Testis (tissue), 3 donors: Measurements from ENCODE around the gene ASCC1. TPM values are rescaled to one million over a fixed set of nuclear protein-coding genes. Genes with fewer than 3 reads are reported as not detected.

ENCODE experiments used
- DNase-seq: peaks from one replicate; pipeline ENCODE4 v3.0.0-alpha.2; 2019
- H3K27ac ChIP-seq, 2 donors: fragments of 200-600 bp; sonication (generic); one replicate each; pipeline ENCODE4 v1.5.1; 2019
- H3K27me3 ChIP-seq: fragments of 200-600 bp; sonication (generic); one replicate; pipeline ENCODE4 v1.5.1; 2019
- H3K36me3 ChIP-seq: fragments of 200-600 bp; sonication (generic); one replicate; pipeline ENCODE4 v1.5.1; 2017; ENCODE audit warnings: low read depth; ENCODE audit errors: missing control alignments
- H3K4me1 ChIP-seq: fragments of 200-600 bp; sonication (generic); one replicate; pipeline ENCODE4 v1.5.1; 2019
- H3K4me3 ChIP-seq, 2 donors: fragments of 200-600 bp; sonication (generic); one replicate each; pipeline ENCODE4 v1.5.1; 2017 to 2019
- H3K9me3 ChIP-seq: fragments of 200-600 bp; sonication (generic); one replicate; pipeline ENCODE4 v1.5.1; 2017
- POLR2A ChIP-seq: fragments of 450-650 bp; IDR thresholded peaks from one replicate; pipeline ENCODE4 v1.6.1; 2017; ENCODE audit warnings: antibody characterized with exemption, mild to moderate bottlenecking, moderate library complexity
- WGBS, 2 donors: methylation state at CpG; one replicate each; pipeline ENCODE4 v1.1.5; 2018; 5-methylcytosine and 5-hydroxymethylcytosine counted together
- intact Hi-C: fragments of 100-400 bp; cut with DNase I; formaldehyde crosslinking; loops from one replicate; pipeline ENCODE4 v1.15.1; 2023; ENCODE audit warnings: low total_unique reads
- polyA plus RNA-seq: library from polyadenylated mRNA; stranded (reverse); fragments of 350-450 nt; fragmentation: Illumina TruSeq; extraction: RNeasy Lipid Tissue Mini Kit (QIAGEN cat#74804); gene quantifications from one replicate; pipeline ENCODE4 v1.2.3, GENCODE V29; 2014; ENCODE audit warnings: low read depth, low replicate concordance; ENCODE audit not compliant: insufficient read depth
- total RNA-seq, 2 donors: library from RNA; depleted of rRNA; stranded (reverse); fragments of >200 nt; gene quantifications; one replicate each; pipeline ENCODE4 v1.2.3, GENCODE V29; 2016
- TF ChIP-seq, protein P1 (sequence below), 3 experiments: fragments of 450-650 bp in 2 of 3; fragments of 200-600 bp in 1 of 3; sonication (generic) in 1 of 3; IDR thresholded peaks; one replicate each; pipeline ENCODE4 v1.5.1; 2016 to 2019; ENCODE audit warnings: antibody characterized with exemption in 3 of 3, mild to moderate bottlenecking in 2 of 3, moderate library complexity in 1 of 3

Gene ASCC1
- total and polyA plus RNA-seq, 3 donors from 2014 or later, result 47.4 to 58.3 (median 48.8) TPM

DNA sequence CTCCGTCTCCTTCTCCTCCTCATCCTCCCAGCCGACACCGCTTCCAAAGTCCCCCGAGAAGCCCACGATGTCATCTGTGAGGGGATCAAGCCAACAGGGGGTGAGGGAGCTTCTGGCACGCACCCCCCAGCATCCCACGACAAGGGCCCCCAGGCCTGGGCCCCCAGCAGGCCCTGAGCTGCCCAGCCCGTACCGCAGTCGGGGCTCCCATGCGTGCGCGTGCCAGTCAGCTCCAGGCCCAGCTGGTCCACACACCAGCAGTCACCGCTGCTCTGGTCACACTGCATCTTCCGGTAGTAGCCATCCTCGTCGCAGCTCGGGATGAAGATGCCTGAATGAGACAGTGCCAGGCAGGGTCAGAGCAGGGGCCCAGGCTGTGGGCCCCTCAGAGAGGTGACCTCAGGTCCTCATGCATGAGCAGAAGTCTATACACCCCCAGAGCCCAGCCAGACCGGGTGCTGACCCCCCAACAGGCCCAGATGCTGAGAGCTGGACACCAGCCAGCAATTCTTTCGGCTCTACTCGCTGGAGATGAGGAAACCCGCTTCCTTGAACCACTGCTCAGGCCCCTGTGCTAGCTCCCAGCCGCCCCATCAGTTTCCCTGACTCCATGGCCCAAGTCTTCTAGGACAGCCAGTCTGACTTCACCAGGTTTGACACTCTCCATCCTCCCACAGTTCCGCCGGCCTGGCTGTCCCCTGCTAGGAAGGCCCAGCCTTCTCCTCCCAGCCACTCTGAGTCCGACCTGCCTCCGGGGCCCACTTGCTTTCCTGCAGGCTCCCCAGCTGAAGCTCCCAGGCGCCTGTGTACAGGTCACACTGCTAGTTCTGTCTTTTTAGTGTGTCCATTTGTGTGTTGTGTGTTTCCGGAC, 153.0 kb downstream of the ASCC1 start:
- H3K27ac ChIP-seq, result no peak overlapping the region
- peaks cover 40% of the 10 kb centered on the region for H3K4me1 ChIP-seq
- H3K4me3 ChIP-seq, result no peak overlapping the region
- H3K27me3 ChIP-seq, result no peaks in the 10 kb centered on the region
- H3K36me3 ChIP-seq, result no peaks in the 10 kb centered on the region
- no peak for DNase-seq
- intact Hi-C loops, result no loop called here
- 92 to 93% methylated on average over 23 to 29 of the region's 29 CpGs for WGBS, 2 donors
- TF ChIP-seq, protein P1, sequence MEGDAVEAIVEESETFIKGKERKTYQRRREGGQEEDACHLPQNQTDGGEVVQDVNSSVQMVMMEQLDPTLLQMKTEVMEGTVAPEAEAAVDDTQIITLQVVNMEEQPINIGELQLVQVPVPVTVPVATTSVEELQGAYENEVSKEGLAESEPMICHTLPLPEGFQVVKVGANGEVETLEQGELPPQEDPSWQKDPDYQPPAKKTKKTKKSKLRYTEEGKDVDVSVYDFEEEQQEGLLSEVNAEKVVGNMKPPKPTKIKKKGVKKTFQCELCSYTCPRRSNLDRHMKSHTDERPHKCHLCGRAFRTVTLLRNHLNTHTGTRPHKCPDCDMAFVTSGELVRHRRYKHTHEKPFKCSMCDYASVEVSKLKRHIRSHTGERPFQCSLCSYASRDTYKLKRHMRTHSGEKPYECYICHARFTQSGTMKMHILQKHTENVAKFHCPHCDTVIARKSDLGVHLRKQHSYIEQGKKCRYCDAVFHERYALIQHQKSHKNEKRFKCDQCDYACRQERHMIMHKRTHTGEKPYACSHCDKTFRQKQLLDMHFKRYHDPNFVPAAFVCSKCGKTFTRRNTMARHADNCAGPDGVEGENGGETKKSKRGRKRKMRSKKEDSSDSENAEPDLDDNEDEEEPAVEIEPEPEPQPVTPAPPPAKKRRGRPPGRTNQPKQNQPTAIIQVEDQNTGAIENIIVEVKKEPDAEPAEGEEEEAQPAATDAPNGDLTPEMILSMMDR (IDR thresholded peaks at IDR 0.05), result no peak
- TF ChIP-seq POLR2A, result no peak
- no peaks in the 10 kb centered on the region for H3K9me3 ChIP-seq

DNA sequence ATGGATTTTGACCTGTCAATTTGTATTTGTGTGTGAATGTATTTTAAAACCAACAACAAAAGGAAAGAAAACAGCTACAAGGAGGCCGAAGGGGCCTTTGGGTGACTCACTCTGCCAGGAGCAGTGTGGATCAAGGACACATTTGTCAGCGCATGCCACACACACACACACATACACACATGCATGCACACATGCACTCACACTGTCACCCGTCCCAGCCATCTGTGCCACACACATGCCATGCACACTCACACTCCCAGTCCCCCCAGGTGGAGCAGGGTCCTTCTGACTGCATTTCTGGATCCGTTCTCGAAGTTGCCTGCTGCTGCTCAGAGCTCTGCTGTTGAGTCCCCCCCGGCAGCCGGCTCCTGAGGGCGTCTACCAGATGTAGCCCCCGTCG, 153.7 kb downstream of the ASCC1 start:
- Histone ChIP-seq H3K36me3 (no peaks in the 10 kb centered on the region), H3K27me3 (no peaks in the 10 kb centered on the region), H3K9me3 (no peaks in the 10 kb centered on the region), H3K27ac (no peak overlapping the region), H3K4me3 (no peak overlapping the region), H3K4me1 (peaks cover 34% of the 10 kb centered on the region)
- no peak for TF ChIP-seq POLR2A
- TF ChIP-seq, protein P1 (IDR thresholded peaks at IDR 0.05), result no peak
- 66 to 83% methylated on average over 10 of the region's 10 CpGs for WGBS, 2 donors
- intact Hi-C loops, result no loop called here
- DNase-seq, result no peak

DNA sequence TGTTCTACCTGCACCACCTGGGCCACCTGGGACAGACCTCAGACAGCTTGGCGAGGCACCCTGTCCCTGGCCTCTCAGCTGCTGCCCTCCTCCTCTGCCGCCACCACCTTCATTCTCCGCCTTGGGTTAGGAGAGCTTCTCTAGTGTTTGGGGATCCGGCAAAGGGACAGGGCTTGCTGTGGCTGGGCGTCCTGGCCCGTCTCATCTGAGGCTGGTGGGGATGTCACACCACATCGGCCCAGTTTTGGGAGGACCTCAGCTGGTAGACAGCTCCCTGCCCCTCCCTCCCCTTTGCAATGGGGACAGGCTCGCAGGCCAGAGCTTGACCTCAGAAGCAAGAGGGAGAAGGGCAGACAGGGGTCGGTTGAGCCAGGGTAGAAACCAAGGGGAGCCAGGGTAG, 154.1 kb downstream of the ASCC1 start:
- 77 to 84% methylated on average over 9 of the region's 9 CpGs for WGBS, 2 donors
- no peaks in the 10 kb centered on the region for H3K36me3 ChIP-seq
- H3K9me3 ChIP-seq, result no peaks in the 10 kb centered on the region
- peaks cover 33% of the 10 kb centered on the region for H3K4me1 ChIP-seq
- H3K27me3 ChIP-seq, result no peaks in the 10 kb centered on the region
- intact Hi-C loops, result no loop called here
- TF ChIP-seq, protein P1 (IDR thresholded peaks at IDR 0.05), result no peak
- TF ChIP-seq POLR2A, result no peak
- H3K27ac ChIP-seq, result no peak overlapping the region
- no peak for DNase-seq
- H3K4me3 ChIP-seq, result no peak overlapping the region

DNA sequence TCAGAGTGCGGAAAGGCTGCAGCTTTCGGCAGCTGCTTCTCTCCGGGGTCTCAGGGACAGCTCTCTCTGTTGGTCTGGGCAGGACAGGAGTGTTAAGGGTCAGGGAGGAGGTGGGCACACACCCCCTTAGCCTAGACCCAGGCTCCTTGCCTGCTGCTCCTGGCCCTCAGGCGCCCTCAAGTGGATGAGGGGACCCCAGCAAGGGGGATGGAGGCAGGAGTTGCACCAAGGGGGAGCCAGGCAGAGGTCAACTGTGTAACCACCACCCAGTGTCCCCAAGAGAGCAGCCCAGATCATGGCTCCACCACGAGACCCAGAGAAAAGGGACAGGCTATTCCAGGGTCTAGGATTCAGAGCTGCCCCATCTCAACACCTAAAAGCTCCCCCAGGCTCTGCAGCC, 154.6 kb downstream of the ASCC1 start:
- Histone ChIP-seq H3K27ac (no peak overlapping the region), H3K36me3 (no peaks in the 10 kb centered on the region), H3K9me3 (no peaks in the 10 kb centered on the region), H3K4me1 (peaks cover 30% of the 10 kb centered on the region), H3K27me3 (no peaks in the 10 kb centered on the region), H3K4me3 (no peak overlapping the region)
- 84 to 97% methylated on average over 5 of the region's 5 CpGs for WGBS, 2 donors
- DNase-seq, result no peak
- TF ChIP-seq, protein P1 (IDR thresholded peaks at IDR 0.05), result no peak
- no peak for TF ChIP-seq POLR2A
- intact Hi-C loops, result no loop called here
